LNCAP (cell line): Measurements from ENCODE around the gene SOX5.

ENCODE experiments used
- CTCF ChIP-seq: fragments of 450-650 bp; IDR thresholded peaks from 2 replicates; pipeline ENCODE4 v1.5.1; 2017; ENCODE audit warnings: mild to moderate bottlenecking

The SOX5 gene

GRCh38 chr12:23525450-23526072, 423.9 kb downstream of the SOX5 start:
- no peak for TF ChIP-seq CTCF

- no peak for TF ChIP-seq CTCF
These were observed 426.1 kb downstream of the SOX5 start for GRCh38 chr12:23523339-23523738.

GRCh38 chr12:23510484-23510883, 439.0 kb downstream of the SOX5 start:
- no peak for TF ChIP-seq CTCF

- no peak for TF ChIP-seq CTCF
These were observed 444.6 kb downstream of the SOX5 start for GRCh38 chr12:23504641-23505399.

GRCh38 chr12:23504043-23504442, 445.4 kb downstream of the SOX5 start:
- no peak for TF ChIP-seq CTCF

GRCh38 chr12:23503544-23503943, 445.9 kb downstream of the SOX5 start:
- no peak for TF ChIP-seq CTCF

- no peak for TF ChIP-seq CTCF
These were observed 447.2 kb downstream of the SOX5 start for GRCh38 chr12:23502259-23502658.
